GM21367 (cell line): ENCODE results near the gene ALOXE3.
A peak's percentile ranks its signal among the peaks of the same experiment; 100 is the strongest.

ENCODE experiments used
- ATAC-seq: cut with Tn5 transposase; IDR thresholded peaks from one replicate; pipeline ENCODE4 v1.9.1; 2021; ENCODE audit not compliant: unreplicated experiment

Gene ALOXE3

GRCh38 chr17:8117980-8118768, at the start of gene ALOXE3:
ALOXE3 (minus strand) TSS chr17:8118514; CDS start chr17:8117990, 524 bp downstream.
- no peak for ATAC-seq

GRCh38 chr17:8167526-8167925, 49.2 kb upstream of the ALOXE3 start:
- no peak for ATAC-seq

DNA sequence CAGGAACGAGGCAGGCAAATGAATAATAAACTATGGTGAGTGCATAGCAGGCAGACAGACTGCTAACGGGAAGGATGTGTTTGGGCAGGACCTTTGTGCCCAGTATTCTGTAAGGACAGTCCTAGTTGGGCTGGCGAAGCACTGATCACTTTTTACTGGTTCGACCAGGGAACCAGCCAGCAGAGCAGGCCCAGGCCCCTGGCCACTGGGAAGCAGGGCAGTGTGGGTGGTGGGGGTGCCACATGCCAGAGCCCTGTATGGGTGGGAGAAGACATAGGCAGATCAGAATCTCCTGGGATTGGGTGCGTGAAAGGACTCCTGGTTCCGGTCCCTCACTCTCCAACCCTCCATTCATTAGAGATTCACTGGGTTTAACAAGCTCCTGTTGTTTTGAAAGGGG, 48.4 kb upstream of the ALOXE3 start:
- ATAC-seq = no peak

- ATAC-seq = no peak
These were observed 46.5 kb upstream of the ALOXE3 start for GRCh38 chr17:8164815-8165131.

- no peak for ATAC-seq
These were observed 45.9 kb upstream of the ALOXE3 start for GRCh38 chr17:8163978-8164814.

GRCh38 chr17:8162997-8163977, 45.0 kb upstream of the ALOXE3 start:
- ATAC-seq = no peak

DNA sequence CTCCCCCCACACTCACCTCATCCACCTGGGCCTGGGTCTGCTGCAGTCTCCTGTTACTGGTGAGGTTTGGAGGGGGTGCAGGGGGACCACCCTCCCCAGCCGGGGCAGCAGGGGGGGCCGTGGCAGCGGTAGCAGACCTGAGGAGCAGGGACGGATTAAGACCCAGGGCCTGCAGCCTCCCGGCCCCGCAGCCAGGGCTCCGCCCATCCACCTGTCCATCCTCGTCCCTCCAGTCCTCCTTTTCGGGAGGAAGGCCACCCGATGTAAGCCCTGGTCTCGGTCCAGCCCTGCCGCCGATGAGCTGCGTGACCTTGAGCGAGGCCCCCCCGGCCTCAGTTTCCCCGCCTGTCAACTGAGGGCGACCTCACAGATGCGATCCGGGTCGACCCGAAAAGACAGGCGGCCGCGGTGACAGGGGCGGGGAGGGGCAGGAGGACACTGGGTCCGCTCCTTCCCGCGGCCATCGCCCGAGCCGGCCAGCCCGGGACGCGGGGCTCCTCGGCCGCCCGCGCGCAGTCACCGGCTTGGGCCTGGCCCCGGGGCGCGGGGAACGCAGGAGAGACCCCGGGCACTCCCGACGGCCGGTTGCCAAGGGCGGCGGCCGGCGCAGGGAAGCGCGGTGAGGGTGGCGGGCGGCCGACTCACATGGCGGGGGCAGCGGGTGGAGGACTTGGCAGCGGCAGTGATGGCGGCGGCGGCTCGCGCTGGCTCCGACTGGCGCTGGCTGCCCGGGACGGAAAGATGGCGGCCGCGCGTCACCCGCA, 44.1 kb upstream of the ALOXE3 start, which contains the start of gene VAMP2:
Gene VAMP2, minus strand, starts transcription at position 716 of the 764 bp plus-strand sequence. Its CDS starts 69 bp downstream, at position 647.
- ATAC-seq = no peak

- ATAC-seq = no peak
These were observed 43.2 kb upstream of the ALOXE3 start for GRCh38 chr17:8161289-8162232.

GRCh38 chr17:8160741-8161221, 42.5 kb upstream of the ALOXE3 start:
- ATAC-seq = no peak

DNA sequence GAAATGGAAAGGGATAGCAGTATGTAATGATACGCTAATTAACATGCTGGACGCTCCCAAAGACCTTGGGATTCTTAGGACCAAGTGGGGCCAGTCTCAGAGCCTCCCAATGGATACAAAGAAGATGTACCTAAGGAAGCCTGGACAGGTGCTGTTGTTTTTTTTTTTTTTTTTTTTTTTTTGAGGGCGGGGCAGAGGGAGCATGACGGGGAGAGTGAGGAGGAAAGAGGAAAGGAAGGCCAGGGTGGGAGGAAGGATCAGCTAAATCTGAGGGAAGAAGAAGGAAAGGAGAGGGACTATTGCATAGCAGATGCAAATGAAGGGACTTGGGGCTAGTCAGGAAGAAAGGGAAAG, 41.9 kb upstream of the ALOXE3 start:
- ATAC-seq = no peak

- ATAC-seq = no peak
These were observed 41.3 kb upstream of the ALOXE3 start for GRCh38 chr17:8159459-8160223.

GRCh38 chr17:8159032-8159400, 40.7 kb upstream of the ALOXE3 start:
- ATAC-seq = no peak

DNA sequence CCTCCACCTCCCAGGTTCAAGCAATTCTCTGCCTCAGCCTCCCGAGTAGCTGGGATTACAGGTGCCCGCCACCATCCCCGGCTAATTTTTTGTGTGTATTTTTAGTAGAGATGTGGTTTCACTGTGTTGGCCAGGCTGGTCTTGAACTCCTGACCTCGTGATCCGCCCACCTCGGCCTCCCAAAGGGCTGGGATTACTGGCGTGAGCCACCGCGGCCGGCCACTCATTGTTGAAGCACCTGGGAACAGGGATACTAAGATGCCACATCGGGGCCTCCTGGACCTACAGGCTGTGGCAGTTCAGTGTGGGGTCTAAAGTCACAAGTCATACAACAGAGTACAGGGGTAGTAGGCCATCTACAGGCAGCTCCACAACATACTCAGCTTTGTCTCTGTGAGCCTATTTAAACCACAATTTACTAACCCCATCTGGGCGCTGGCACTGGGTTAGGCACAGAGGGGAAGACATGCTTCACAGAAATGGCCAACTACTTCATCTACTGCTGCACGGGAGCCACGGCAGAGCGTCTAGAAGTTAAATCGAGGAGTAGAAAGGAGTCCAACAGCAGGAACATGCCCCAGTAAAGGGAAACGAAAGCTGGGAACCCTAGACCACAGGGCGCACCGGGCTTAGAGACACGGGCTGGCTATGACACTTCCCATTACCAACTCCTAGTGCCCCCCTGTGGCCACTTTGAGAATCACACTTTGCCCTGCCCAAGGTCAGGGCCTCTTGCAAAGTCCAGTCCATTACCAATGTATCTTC, 40.1 kb upstream of the ALOXE3 start:
- no peak for ATAC-seq

DNA sequence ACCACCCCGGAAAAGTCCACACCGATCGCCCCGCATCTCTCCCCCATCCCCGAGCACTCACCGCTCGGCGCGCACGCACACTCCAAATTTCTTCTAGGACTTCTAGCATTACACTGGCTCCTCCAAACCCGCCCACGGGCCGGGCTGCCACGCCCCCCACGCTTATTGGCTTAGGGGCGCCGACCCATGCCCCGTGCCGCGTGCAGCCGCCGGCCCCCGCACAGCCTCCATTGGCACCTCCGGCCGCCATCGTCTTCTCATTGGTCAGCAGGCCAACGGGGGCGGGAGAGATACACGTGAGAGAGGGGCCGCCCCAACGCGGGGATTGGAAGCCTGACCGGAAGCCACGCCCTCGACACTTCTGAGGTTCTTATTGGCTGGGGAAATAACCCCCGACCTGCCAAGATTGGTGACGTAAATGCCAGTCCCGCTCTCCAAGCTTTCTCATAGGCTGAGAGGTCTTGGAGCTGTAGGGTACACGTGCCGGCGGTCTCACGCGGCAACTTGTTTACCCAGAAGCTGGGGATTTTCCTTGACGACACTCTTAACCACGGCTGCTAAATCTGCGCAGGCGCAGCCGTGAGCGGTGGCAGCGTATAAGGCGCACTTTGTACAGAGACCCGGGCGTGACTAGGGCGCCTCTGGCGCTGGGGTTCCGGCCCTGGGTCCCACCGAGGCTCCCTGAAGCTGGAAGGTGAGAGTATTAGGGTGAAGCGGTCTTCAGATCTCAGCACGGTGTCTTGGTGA, 38.1 kb upstream of the ALOXE3 start:
- ATAC-seq = peak; percentile 62

DNA sequence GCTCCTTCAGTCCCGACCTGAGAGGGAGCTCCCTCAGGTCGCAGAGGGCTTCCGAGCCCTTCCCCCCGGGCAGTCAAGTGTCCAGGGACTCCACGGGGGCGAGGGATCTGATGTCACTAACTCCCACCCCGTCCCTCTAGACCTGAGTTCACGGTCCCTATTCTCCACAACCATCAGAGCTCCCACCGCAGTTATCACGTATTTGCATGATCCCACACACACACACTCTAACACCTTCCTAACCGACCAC, 37.6 kb upstream of the ALOXE3 start:
- no peak for ATAC-seq

- no peak for ATAC-seq
These were observed 37.1 kb upstream of the ALOXE3 start for GRCh38 chr17:8155231-8155995.
